Activated T-helper 1 cell treated with anti-CD3 and anti-CD28 coated beads, Interleukin-2, amount 50 U/mL, for 16 hours (primary cell): ENCODE measurements around the gene ERFL.

Experiments used
- DNase-seq, 2 donors: peaks; one replicate each; pipeline ENCODE4 v3.0.0-alpha.2; 2020; ENCODE audit warnings: low read depth in 1 of 2, low spot score in 1 of 2

Gene ERFL

GRCh38 chr19:41927497-41928192 lies 604 bp downstream of the ERFL start:
- DNase-seq = no peak

GRCh38 chr19:41926763-41927496 lies 1.3 kb downstream of the ERFL start:
- DNase-seq = no peak

GRCh38 chr19:41926028-41926762 lies 2.1 kb downstream of the ERFL start:
- no peak for DNase-seq

GRCh38 chr19:41925208-41926003 lies 2.8 kb downstream of the ERFL start:
- no peak for DNase-seq

GRCh38 chr19:41924151-41925145 lies 3.8 kb downstream of the ERFL start:
- no peak for DNase-seq

- no peak for DNase-seq
Measured at GRCh38 chr19:41923045-41923788, 5.0 kb downstream of the ERFL start.

GRCh38 chr19:41922585-41922984 lies 5.7 kb downstream of the ERFL start:
- DNase-seq = no peak

- DNase-seq = no peak
Measured at GRCh38 chr19:41921577-41922576, 6.4 kb downstream of the ERFL start.

GRCh38 chr19:41920882-41921576 lies 7.2 kb downstream of the ERFL start:
- DNase-seq = no peak

GRCh38 chr19:41919948-41920712 lies 8.1 kb downstream of the ERFL start:
- DNase-seq = no peak

GRCh38 chr19:41918653-41919244 lies 9.5 kb downstream of the ERFL start:
- DNase-seq = no peak

GRCh38 chr19:41918095-41918494 lies 10.2 kb downstream of the ERFL start:
- DNase-seq = no peak

GRCh38 chr19:41917676-41918075 lies 10.6 kb downstream of the ERFL start:
- no peak for DNase-seq

GRCh38 chr19:41915776-41916414 lies 12.4 kb downstream of the ERFL start:
- no peak for DNase-seq

- DNase-seq = no peak
Measured at GRCh38 chr19:41915021-41915775, 13.1 kb downstream of the ERFL start.
